GM19351 (cell line): Measurements from ENCODE around the gene MAST2.

ENCODE experiments used
- ATAC-seq: cut with Tn5 transposase; IDR thresholded peaks from one replicate; pipeline ENCODE4 v1.9.1; 2021; ENCODE audit warnings: mild to moderate bottlenecking, moderate library complexity; ENCODE audit not compliant: unreplicated experiment

The MAST2 gene

GRCh38 chr1:46013581-46013980, 210.2 kb downstream of the MAST2 start:
- no peak for ATAC-seq

DNA sequence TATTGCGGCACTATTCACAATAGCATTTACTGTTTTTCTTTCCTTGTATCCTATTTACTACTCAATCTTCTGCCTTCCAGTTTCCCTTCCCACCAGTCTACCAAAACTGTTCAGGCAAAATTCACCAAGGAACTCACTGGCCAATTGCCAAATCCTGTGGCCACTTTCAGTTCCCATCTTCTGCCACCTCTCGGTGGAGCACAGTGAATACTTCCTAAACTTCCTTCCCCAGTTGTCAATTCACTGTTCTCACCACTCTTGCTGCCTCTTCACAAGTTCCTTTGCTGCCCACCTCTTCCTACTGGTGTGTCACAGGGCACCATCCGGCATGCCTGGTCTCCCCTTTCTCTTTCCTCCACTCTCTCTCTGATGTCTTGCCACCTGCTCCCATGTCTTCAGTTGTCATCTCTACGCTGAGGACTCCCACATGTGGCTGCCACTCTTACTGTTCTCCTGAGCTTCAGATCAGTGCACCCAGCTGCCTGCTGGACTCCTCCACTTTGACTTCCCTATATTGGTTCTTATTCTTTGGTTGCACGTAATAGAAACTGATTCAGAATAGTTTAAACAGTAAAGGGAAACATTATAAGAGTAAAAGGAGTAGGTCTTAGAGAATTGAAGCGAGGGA, 214.6 kb downstream of the MAST2 start:
- ATAC-seq = no peak

GRCh38 chr1:46019348-46019747, 215.9 kb downstream of the MAST2 start:
- ATAC-seq = no peak

DNA sequence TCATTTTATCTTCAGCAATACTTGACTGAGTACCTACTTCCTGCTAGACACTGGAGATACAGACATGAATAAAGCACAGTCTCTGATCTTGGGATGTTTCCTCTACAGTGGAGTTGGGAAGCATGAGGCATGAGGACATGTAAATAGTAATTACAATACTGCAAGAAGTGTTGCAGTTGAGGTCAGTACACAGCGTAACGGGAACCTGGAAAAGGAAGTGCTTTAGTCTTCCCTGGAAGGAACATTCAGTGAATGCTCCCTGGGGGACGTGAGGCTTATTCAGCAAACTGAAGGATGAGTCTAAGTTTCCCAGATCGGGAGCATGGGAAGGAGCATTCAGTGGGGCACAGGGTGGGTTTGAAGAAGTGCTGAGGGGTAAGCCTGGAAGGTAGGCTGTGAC, 216.6 kb downstream of the MAST2 start:
- ATAC-seq = no peak

- ATAC-seq = no peak
Measured at GRCh38 chr1:46021046-46021996, 217.9 kb downstream of the MAST2 start.

GRCh38 chr1:46026531-46026930, 223.1 kb downstream of the MAST2 start:
- no peak for ATAC-seq

DNA sequence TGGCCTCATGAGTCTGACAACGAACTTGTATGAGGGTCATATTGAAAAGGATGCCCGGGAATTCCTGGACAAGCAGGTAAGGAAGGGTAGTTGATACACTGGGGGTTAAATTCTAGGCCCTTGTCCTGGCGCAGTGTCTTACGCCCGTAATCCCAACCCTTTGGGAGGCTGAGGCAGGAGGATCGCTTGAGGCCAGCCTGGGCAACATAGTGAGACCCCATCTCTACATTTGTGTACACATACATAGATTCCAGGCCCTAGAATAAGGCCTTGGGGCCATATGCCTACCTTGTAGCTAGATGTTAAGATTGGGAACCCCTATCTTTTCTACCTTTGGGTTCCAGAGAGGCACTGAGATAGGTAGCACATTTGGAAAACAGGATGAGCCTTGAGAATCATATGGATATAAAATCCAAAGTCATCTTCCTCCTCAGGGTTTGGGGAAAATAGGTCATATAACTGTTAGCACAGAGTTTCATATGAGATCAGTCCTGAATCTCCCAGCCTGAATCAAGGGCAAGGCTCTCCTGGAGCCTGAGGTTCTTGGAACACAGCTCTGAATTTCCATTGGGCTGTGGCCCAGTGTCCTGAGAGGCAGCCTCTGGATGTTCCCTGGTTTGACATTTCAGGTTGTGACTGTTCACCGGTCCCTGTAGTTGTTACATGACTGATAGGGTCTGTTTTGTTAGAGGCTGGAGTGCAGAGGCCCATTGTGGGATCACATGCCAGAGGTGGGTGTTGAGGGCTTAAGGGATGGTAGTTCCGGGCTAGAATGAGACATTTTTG, 224.6 kb downstream of the MAST2 start:
- no peak for ATAC-seq

- no peak for ATAC-seq
Measured at GRCh38 chr1:46030074-46030870, 226.9 kb downstream of the MAST2 start.

DNA sequence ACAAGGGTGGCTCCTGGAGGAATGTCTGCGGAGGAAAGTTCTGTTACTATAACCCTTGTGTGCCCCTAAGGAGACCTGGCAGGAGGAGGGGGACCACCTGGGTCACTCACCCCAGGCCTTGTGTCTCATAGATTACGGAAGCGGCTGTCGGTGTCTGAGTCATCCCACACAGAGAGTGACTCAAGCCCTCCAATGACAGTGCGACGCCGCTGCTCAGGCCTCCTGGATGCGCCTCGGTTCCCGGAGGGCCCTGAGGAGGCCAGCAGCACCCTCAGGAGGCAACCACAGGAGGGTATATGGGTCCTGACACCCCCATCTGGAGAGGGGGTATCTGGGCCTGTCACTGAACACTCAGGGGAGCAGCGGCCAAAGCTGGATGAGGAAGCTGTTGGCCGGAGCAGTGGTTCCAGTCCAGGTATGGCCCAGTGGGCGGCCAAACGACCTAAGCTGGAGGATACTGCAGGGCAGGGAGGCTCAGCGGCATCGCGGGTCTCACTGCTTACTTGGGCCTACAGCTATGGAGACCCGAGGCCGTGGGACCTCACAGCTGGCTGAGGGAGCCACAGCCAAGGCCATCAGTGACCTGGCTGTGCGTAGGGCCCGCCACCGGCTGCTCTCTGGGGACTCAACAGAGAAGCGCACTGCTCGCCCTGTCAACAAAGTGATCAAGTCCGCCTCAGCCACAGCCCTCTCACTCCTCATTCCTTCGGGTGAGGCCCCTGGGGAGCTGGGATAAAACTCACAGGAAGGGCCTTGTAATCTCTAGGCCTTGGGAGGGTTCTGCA, 227.7 kb downstream of the MAST2 start:
- ATAC-seq = no peak

- no peak for ATAC-seq
Measured at GRCh38 chr1:46034601-46035516, 231.4 kb downstream of the MAST2 start.

DNA sequence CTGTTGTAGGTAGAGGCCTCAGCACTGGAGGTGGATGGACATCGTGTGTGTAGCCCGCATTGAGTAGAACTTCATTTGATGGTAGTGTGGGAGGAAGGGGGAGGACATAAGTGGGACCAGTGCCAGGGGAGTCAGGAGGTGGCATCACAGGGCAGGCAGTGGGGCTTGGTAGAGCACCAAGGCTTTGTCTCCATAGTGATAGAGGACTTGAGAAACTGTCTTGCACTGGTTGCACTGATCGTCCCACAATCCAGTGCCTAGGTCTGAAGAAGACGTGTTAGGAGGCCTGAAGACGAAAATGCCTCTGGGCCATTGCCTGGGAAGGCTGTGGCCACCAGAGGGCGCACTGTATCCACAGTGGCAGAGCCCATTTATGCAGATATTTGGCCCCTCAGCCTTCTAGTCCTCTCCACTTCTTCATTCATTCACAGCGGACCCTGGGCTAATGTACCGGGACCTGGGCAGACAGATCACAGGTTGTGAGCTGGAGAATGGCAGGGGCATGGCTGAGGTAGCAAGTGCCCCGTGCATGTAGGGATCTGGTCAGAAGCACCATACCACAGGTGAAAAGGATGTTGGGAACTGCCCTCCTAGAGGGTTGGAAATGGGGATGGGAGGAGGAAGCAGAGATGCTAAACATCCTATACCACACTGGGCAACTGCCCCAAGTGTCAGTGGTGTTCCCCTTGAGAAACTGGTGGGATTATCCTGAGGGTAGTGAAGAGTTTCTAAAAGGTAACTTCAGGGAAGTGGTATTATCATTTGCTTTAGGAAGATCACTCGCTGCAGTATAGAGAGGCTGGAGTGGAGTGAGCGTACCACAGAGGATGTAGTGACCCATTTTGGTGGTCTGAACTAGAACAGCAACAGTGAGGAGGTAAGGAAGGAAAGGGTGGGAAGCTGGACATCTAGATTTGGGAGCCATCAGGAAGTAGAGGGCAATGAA, 233.8 kb downstream of the MAST2 start:
- peak; percentile 67 for ATAC-seq

GRCh38 chr1:46039571-46040052, 236.2 kb downstream of the MAST2 start:
- no peak for ATAC-seq

- ATAC-seq = no peak
Measured at GRCh38 chr1:46041551-46041950, 238.1 kb downstream of the MAST2 start.

- ATAC-seq = no peak
Measured at GRCh38 chr1:46041974-46042373, 238.6 kb downstream of the MAST2 start.

- peak; percentile 89 for ATAC-seq
Measured at GRCh38 chr1:46043458-46044017, 240.1 kb downstream of the MAST2 start.

DNA sequence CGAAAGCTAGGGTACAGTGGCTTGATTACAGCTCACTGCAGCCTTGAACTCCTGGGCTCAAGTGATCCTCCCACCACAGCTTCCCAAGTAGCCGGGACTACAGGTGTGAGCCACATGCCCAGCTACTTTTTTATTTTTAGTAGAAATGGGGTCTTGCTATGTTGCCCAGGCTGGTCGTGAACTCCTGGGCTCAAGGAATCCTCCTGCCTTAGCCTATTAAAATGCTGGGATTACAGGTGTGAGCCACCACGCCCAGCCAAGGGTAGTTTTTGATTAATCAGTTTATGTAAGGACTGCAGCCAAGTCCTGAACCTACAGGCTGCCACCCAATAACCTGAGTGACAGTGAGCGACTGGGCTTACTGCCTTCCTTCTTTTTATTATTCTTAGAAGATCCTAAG, 240.7 kb downstream of the MAST2 start:
- ATAC-seq = no peak

- no peak for ATAC-seq
Measured at GRCh38 chr1:46053734-46054133, 250.3 kb downstream of the MAST2 start.
